ENCODE results near the gene GJA3.

Gene GJA3

DNA sequence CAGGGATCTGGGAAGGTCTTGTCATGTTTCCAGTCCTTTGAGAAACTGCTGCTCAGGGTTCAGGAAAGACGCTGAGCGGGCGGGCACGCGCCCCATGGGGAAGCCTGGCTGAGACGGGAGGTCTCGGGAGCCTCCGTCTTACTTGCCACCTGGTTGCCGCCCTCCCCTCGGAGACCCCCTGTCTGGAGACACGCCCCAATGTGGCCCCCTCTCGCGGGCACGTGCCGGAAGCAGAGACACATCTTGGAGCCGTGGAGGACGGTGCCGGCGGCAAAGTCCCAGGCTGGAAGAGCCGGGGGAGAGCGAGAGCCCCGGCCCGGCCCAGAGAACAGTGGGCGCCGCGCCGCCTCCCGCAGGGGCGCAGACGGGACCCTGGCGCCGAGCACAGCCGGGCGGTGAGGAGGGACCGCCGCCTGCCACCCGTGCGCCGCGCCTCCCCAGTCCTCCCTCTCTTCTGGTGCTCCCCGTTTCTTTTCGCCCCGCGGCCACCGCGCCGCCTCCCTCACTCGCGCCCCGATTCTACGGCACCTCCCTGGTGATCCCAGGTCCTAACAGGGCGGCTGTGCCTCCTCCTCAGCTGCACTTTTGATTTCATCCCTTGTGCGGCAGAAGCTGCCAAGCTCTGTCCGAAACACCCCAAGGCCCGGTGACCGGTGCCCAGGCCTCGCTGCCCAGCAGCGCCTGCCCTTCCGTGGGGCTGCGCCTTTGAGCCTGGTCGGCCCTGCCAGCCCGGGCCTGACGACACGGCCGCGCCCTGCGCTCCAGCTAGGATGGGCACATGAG is 16.4 kb upstream of the GJA3 start:
- TF ChIP-seq, protein P1, sequence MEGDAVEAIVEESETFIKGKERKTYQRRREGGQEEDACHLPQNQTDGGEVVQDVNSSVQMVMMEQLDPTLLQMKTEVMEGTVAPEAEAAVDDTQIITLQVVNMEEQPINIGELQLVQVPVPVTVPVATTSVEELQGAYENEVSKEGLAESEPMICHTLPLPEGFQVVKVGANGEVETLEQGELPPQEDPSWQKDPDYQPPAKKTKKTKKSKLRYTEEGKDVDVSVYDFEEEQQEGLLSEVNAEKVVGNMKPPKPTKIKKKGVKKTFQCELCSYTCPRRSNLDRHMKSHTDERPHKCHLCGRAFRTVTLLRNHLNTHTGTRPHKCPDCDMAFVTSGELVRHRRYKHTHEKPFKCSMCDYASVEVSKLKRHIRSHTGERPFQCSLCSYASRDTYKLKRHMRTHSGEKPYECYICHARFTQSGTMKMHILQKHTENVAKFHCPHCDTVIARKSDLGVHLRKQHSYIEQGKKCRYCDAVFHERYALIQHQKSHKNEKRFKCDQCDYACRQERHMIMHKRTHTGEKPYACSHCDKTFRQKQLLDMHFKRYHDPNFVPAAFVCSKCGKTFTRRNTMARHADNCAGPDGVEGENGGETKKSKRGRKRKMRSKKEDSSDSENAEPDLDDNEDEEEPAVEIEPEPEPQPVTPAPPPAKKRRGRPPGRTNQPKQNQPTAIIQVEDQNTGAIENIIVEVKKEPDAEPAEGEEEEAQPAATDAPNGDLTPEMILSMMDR (IDR thresholded peaks at IDR 0.05): no peak

DNA sequence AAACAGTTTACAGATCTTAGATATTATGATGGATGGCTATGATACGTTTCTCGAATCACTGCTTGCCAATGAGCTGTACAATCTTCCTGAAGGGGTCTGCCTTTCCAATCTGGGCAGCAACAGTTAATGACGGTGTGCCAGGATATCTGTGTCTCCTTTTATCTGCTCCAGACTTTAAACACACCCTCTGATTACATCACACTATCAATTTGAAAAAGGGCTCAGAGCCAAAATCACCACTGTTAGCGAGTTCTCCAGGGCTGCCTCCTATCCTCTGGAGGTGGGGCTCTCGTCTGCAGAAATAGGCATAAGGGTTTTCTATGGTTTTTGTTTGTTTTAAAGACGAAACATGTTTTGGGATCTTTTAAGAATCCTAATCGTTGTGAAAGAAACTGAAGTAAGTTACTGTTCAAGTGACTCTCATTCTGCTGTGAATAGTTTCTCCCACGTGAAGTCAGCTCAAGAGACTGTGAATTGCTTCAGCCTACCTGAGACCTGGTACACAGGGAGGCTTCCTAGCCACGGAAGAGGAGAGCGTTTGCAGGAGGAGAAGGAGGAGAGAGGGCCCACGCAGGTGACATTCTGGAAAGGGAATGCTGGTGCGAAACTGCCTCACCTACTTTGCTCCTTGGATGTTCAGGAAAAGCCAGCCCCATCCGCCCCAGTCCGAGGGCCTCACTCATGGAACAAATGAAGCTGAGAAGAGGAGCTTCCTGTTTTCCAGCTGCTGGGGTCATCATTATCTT is 15.2 kb upstream of the GJA3 start:
- TF ChIP-seq, protein P1 (IDR thresholded peaks at IDR 0.05): no peak

DNA sequence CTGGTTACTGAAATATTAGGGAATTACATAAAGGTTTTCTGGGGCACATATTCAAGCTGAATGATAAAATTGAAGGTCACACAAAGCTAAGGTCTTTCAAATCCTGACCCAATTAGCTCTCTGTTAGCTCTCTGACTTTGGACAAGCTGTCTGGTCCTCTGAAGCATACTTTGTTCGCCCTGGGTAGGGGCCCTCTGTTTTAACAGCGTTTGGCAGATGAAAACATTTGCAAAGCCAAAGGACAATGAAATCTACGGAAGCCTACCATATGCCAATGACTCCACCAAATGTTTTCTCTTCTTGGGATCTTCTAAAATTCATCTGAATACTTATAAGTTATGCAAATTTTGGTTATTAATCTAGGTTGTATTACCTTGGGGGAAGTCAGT is 14.5 kb upstream of the GJA3 start:
- TF ChIP-seq, protein P1 (IDR thresholded peaks at IDR 0.05): no peak

- TF ChIP-seq, protein P1 (IDR thresholded peaks at IDR 0.05): no peak
These were observed 14.0 kb upstream of the GJA3 start for GRCh38 chr13:20174656-20175405.

DNA sequence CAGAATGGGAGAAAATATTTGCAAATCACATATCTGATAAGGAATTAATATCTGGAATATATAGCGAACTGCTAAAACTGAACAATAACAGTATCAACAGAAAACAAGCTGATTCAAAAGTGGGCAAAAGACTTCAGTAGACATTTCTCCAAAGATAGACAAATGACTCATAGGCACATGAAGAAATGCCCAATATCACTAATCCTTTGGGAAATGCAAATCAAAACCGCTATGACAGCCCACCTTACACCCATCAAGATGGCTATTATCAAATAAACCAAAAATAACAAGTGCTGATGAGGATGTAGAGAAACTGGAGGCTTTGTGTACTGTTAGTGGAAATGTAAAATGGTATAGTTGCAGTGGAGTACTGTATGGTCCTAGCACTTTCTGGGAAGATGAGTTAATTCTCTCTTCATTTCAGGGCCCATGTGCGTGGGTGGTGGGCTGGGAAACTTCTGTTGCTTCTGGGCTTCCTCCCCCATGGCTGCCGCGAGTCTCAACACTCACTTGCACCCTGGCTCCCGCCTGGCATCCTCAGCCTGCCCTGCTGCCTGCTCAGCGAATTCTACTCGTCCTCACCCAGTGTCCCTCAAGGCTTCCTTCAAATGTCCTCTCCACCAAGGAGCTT is 12.4 kb upstream of the GJA3 start:
- TF ChIP-seq, protein P1 (IDR thresholded peaks at IDR 0.05): no peak

DNA sequence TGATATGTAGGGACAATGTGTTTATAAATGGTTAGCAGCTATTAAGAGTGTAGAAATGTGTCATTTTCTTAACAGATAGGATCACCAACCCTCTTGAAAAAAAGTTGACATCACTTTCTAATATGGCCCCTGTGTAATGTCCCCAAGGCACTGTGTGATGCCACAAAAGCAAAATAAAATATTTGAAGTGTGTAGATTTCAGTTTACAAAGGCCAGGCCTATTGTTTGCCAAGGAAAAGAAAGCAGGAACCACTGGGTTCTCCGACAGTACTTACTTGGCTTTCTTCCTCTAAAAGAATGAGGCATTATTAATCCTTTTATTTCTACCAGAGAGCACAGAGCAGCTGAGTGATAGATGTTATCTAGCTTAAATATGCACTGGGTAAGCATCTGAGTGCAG is 10.5 kb upstream of the GJA3 start:
- TF ChIP-seq, protein P1 (IDR thresholded peaks at IDR 0.05): no peak

DNA sequence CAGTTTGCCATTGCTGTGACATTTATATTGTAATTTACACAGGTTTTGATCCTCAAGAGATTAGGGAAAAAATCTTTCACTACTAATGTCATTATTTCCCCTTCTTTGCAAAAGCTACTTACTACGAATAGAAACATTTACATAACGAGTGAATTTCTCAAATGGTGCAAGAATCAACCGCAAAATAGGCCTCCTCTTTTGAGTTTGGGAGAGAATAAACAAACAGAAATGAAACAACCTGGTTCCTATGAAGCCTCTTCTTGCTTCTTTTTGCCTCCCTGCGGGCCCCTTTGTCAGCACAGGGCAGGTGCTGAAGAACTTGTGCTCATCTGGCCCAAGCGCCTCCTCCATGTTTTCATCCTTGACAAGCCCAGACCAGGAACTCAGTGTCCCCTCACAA is 10.1 kb upstream of the GJA3 start:
- TF ChIP-seq, protein P1 (IDR thresholded peaks at IDR 0.05): no peak

All from LNCAP (cell line).